OCI-LY7 (cell line): ENCODE measurements around the gene ZIC2. TPM values are rescaled to one million over a fixed set of nuclear protein-coding genes. Genes with fewer than 3 reads are reported as not detected.

Experiments used
- BruUV-seq: library from RNA; stranded (reverse); fragments of 400-500 nt; replicated peaks from 2 replicates; lab custom pipeline; 2021; lab: Mats Ljungman, UMichigan
- CTCF ChIA-PET: fragments of 300-600 bp; sonication (Branson Sonifier 250); formaldehyde crosslinking; loops from one replicate; lab custom pipeline; 2022; ENCODE audit warnings: antibody characterized with exemption; ENCODE audit not compliant: unreplicated experiment; lab: Charles Lee
- POLR2A ChIA-PET: fragments of 300-600 bp; sonication (Branson Sonifier 250); formaldehyde crosslinking; loops from one replicate; lab custom pipeline; 2022; ENCODE audit warnings: antibody characterized with exemption; lab: Charles Lee
- DNase-seq: peaks from one replicate; pipeline ENCODE4 v3.0.0-alpha.2; 2015; ENCODE audit warnings: low spot score
- H2AFZ ChIP-seq: fragments of 200-600 bp; sonication (generic), shearing (Covaris generic); 2 replicates; pipeline ENCODE4 v1.6.1; 2014; ENCODE audit warnings: mild to moderate bottlenecking, antibody characterized with exemption, low read length, moderate library complexity
- H3K27ac ChIP-seq: fragments of 200-600 bp; sonication (generic); 2 replicates; pipeline ENCODE4 v1.5.1; 2014; ENCODE audit warnings: mixed run types, low read depth, mild to moderate bottlenecking, moderate library complexity, low read length, inconsistent platforms; ENCODE audit not compliant: poor library complexity, severe bottlenecking
- H3K36me3 ChIP-seq: fragments of 200-600 bp; sonication (generic); 2 replicates; pipeline ENCODE4 v1.6.1; 2014; ENCODE audit warnings: mild to moderate bottlenecking, antibody characterized with exemption, low read length, moderate library complexity, mixed read lengths; ENCODE audit not compliant: insufficient read depth
- H3K4me1 ChIP-seq: fragments of 200-600 bp; sonication (generic); 2 replicates; pipeline ENCODE4 v1.5.1; 2014; ENCODE audit warnings: mild to moderate bottlenecking, low read length; ENCODE audit not compliant: insufficient read depth, poor library complexity, severe bottlenecking
- H3K4me2 ChIP-seq: fragments of 200-600 bp; sonication (generic); 2 replicates; pipeline ENCODE4 v1.6.1; 2014; ENCODE audit warnings: mild to moderate bottlenecking, low read length
- H3K4me3 ChIP-seq: fragments of 200-600 bp; sonication (generic); 2 replicates; pipeline ENCODE4 v1.5.1; 2014; ENCODE audit warnings: mild to moderate bottlenecking, low read depth, low read length; ENCODE audit not compliant: poor library complexity, severe bottlenecking
- H3K79me2 ChIP-seq: fragments of 200-600 bp; sonication (generic); 2 replicates; pipeline ENCODE4 v1.6.1; 2016; ENCODE audit warnings: low read depth, mild to moderate bottlenecking, low read length, moderate library complexity, mixed read lengths; ENCODE audit not compliant: insufficient read depth
- H3K9me2 ChIP-seq: fragments of 200-600 bp; sonication (generic); 2 replicates; pipeline ENCODE4 v1.6.1; 2016; ENCODE audit warnings: mild to moderate bottlenecking, low read length, mixed read lengths; ENCODE audit not compliant: insufficient read depth
- H3K9me3 ChIP-seq: fragments of 200-600 bp; sonication (generic); 2 replicates; pipeline ENCODE4 v1.6.1; 2014; ENCODE audit warnings: mild to moderate bottlenecking, mixed run types, low read length, mixed read lengths
- H4K20me1 ChIP-seq: fragments of 200-600 bp; sonication (generic); 2 replicates; pipeline ENCODE4 v1.6.1; 2014; ENCODE audit warnings: mild to moderate bottlenecking, antibody characterized with exemption, low read length, moderate library complexity, mixed read lengths; ENCODE audit not compliant: insufficient read depth
- EZH2phosphoT487 ChIP-seq: fragments of 200-600 bp; sonication (generic); IDR thresholded peaks from 2 replicates; pipeline ENCODE4 v1.6.1; 2018; ENCODE audit warnings: low read depth, borderline replicate concordance, mild to moderate bottlenecking, mixed run types, antibody characterized with exemption, low read length, moderate library complexity, mixed read lengths
- intact Hi-C: fragments of 100-400 bp; cut with micrococcal nuclease; formaldehyde crosslinking; loops from one replicate; pipeline ENCODE4 v1.10.0; 2022; ENCODE audit not compliant: unreplicated experiment
- total RNA-seq, 2 experiments: library from RNA; depleted of rRNA in 1 of 2; stranded (reverse); fragments of >200 nt in 1 of 2; shearing (Covaris generic) in 1 of 2; gene quantifications; 2 replicates each; pipeline ENCODE4 v1.2.3, GENCODE V29; 2014 to 2022
- TF ChIP-seq, protein P1 (sequence below): fragments of 200-600 bp; sonication (generic); conservative IDR thresholded peaks from 2 replicates; pipeline ENCODE4 v1.5.1; 2014; ENCODE audit warnings: mild to moderate bottlenecking, antibody characterized with exemption, low read length, moderate library complexity, mixed read lengths

Gene ZIC2
- total RNA-seq, 2 experiments from 2014 or later, result not detected

DNA sequence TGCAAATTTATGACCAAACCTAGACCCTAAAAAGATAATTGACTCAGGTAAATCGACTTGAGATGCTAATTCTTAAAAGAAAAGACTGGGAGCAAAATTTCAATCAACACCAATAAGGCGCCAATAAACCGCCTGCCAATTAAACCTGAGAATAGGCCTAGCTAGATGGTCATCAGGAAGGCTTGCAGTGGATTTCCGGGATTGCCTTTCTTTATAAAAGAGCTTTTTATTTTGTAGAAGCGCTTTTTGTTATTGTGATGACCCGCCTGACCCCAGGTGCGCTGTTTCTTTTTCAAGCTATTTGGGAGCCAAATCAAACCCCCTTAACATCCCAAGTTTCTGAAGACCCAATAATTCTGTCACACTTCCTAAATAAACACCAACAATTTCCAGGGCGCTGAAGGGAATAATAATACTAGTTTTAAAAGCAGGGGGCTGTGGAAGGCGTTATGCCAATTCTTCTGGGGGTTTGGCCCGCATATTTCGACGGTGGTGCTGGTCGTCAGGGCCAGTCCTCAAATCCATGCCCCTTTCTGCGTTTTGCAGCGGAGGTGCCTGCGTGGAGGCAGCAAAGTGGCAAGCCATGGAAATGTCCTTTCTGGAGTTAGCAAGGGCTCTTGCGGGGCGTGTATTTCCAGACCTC is 7.2 kb upstream of the ZIC2 start:
- no peak overlapping the region for H3K27ac ChIP-seq
- H3K79me2 ChIP-seq, result no peaks in the 10 kb centered on the region
- POLR2A ChIA-PET, result no interaction called here
- CTCF ChIA-PET, result no interaction called here
- no peak overlapping the region for H2AFZ ChIP-seq
- no peaks in the 10 kb centered on the region for H3K9me3 ChIP-seq
- no peak for DNase-seq
- H4K20me1 ChIP-seq, result no peaks in the 10 kb centered on the region
- no peaks in the 10 kb centered on the region for H3K9me2 ChIP-seq
- intact Hi-C loops, result no loop called here
- H3K4me3 ChIP-seq, result no peak overlapping the region
- no peak overlapping the region for H3K4me2 ChIP-seq
- BruUV-seq, result no TSS peak
- H3K36me3 ChIP-seq, result no peaks in the 10 kb centered on the region
- TF ChIP-seq EZH2phosphoT487, result no peak
- TF ChIP-seq, protein P1, sequence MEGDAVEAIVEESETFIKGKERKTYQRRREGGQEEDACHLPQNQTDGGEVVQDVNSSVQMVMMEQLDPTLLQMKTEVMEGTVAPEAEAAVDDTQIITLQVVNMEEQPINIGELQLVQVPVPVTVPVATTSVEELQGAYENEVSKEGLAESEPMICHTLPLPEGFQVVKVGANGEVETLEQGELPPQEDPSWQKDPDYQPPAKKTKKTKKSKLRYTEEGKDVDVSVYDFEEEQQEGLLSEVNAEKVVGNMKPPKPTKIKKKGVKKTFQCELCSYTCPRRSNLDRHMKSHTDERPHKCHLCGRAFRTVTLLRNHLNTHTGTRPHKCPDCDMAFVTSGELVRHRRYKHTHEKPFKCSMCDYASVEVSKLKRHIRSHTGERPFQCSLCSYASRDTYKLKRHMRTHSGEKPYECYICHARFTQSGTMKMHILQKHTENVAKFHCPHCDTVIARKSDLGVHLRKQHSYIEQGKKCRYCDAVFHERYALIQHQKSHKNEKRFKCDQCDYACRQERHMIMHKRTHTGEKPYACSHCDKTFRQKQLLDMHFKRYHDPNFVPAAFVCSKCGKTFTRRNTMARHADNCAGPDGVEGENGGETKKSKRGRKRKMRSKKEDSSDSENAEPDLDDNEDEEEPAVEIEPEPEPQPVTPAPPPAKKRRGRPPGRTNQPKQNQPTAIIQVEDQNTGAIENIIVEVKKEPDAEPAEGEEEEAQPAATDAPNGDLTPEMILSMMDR, result no peak
- no peaks in the 10 kb centered on the region for H3K4me1 ChIP-seq

DNA sequence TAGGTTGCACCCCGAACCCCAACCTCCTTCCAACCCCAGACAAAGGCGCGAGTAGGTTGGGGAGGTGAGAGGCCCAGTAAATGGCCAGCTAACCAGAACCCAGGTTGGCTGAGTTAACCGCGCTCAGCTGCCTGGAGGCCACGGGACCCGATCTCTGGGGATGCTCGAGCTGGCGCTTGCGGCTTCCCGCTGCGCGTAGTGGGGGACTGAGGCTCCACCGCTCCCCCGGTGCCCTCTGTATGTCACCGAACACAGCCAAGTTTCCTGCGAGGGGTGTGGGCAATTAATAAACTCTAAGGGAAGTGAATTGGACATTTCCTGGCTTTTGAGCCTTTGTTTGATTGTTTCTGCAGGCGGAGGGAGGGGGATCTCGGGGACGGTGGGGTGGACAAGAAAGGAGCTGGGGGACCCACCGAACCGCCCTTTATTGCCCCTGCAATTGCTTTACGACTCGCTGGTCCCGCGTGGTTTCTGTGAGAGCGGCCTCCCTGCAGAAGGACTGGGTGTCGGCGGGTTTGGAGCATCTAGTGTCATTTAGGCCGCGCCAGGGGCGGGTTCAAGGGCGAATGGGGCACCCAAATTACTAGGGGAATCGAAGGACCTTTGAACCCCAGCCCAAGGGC is 6.5 kb upstream of the ZIC2 start:
- BruUV-seq, result no TSS peak

More for the DNA sequence above, 6.5 kb upstream of the ZIC2 start:
- no peak overlapping the region for H3K4me3 ChIP-seq
- H3K79me2 ChIP-seq, result no peaks in the 10 kb centered on the region
- intact Hi-C loops, result no loop called here
- H3K9me3 ChIP-seq, result no peaks in the 10 kb centered on the region
- H3K4me1 ChIP-seq, result no peaks in the 10 kb centered on the region
- H4K20me1 ChIP-seq, result no peaks in the 10 kb centered on the region
- POLR2A ChIA-PET, result no interaction called here
- CTCF ChIA-PET, result no interaction called here
- H3K9me2 ChIP-seq, result no peaks in the 10 kb centered on the region
- H3K36me3 ChIP-seq, result no peaks in the 10 kb centered on the region
- H3K4me2 ChIP-seq, result no peak overlapping the region
- H2AFZ ChIP-seq, result no peak overlapping the region
- H3K27ac ChIP-seq, result no peak overlapping the region
- DNase-seq, result no peak
- no peak for TF ChIP-seq EZH2phosphoT487
- TF ChIP-seq, protein P1, result no peak
